Right lobe of liver (tissue), 4 donors: ENCODE results near the gene FADS2.

Experiments used
- POLR2A ChIP-seq: fragments of 450-650 bp; IDR thresholded peaks from one replicate; pipeline ENCODE4 v1.6.1; 2017; ENCODE audit warnings: antibody characterized with exemption, mild to moderate bottlenecking
- TF ChIP-seq, protein P1 (sequence below), 4 donors: fragments of 200-600 bp in 3 of 4; fragments of 450-650 bp in 1 of 4; IDR thresholded peaks; one replicate each; pipeline versions ENCODE4 v1.5.1 to v1.8.0; 2016 to 2022; ENCODE audit warnings: antibody characterized with exemption in 4 of 4, mild to moderate bottlenecking in 2 of 4
- donor health status: DM: no; HTN: no; CAD: no.
- donor health status: DM: no; HTN: no; CAD: no.
- donor health status: DM: no; HTN: yes; CAD: no.

DNA sequence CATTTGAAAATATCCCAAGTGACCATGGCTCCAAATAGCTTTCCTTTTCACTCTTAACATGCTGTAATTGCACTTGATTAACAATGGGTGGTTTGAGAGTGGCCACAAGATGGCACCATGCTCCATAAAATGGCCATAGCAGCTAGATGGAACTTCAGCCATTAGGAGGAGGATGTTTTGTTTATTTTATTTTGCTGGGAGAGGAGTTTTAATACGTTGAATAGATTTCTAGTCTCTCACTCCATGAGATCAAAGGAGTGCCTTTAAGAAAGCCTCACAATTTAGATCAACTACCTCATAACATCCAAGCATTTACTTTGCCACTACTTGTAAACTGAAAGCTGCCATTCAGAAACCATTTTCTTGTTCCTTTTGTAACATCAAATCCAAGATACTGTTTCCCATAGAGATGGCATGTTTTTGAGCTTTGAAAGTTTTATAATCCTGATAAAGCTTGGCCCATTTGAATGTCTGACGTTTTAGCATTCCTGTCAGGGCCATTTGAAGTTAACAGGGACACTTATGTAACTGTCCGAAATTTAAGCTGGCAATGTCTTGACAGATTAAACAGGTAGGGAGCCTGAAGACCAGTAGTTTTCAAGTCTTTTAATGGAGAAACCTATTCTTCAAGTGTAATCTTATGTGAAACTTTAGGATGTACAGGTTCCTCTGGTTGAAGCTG, 30.7 kb upstream of the FADS2 start:
- TF ChIP-seq, protein P1, sequence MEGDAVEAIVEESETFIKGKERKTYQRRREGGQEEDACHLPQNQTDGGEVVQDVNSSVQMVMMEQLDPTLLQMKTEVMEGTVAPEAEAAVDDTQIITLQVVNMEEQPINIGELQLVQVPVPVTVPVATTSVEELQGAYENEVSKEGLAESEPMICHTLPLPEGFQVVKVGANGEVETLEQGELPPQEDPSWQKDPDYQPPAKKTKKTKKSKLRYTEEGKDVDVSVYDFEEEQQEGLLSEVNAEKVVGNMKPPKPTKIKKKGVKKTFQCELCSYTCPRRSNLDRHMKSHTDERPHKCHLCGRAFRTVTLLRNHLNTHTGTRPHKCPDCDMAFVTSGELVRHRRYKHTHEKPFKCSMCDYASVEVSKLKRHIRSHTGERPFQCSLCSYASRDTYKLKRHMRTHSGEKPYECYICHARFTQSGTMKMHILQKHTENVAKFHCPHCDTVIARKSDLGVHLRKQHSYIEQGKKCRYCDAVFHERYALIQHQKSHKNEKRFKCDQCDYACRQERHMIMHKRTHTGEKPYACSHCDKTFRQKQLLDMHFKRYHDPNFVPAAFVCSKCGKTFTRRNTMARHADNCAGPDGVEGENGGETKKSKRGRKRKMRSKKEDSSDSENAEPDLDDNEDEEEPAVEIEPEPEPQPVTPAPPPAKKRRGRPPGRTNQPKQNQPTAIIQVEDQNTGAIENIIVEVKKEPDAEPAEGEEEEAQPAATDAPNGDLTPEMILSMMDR (IDR thresholded peaks at IDR 0.05): peak; percentile 84 to 95 (median 90)
- no peak for TF ChIP-seq POLR2A
